Ovary (tissue), 3 donors: ENCODE results near the gene RAP2A.

ENCODE experiments used
- EP300 ChIP-seq: sonication (generic); formaldehyde crosslinking; IDR thresholded peaks from one replicate; pipeline ENCODE4 v1.6.1; 2017; ENCODE audit warnings: antibody characterized with exemption
- POLR2A ChIP-seq: fragments of 450-650 bp; IDR thresholded peaks from one replicate; pipeline ENCODE4 v1.6.1; 2017; ENCODE audit warnings: antibody characterized with exemption, mild to moderate bottlenecking, moderate library complexity
- TF ChIP-seq, protein P1 (sequence below), 3 donors: fragments of 450-650 bp in 2 of 3; fragments of 200-600 bp in 1 of 3; IDR thresholded peaks; one replicate each; pipeline versions ENCODE4 v1.5.1 to v1.8.0; 2016 to 2022; ENCODE audit warnings: antibody characterized with exemption in 3 of 3, mild to moderate bottlenecking in 1 of 3
- donor health status: DM: no; HTN: no; CAD: no.

DNA sequence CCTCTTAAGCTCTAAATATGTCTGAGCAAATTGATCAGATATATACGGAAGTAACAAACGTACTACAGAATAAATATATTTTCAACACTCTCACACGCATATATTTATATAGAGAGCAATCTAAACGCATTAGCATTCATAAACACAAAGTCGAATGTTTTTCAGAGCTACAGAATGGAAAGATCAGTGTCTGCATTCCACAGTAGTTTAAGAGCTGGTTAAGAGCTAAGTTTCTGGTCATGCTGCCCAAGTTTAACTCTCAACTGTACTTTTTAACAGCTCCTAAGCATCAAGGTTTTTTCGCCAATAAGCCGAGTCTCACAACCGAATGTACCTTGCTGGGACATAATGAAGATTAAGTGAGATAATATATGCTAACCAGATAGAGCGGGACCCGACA, 36.7 kb upstream of the RAP2A start:
- TF ChIP-seq, protein P1, sequence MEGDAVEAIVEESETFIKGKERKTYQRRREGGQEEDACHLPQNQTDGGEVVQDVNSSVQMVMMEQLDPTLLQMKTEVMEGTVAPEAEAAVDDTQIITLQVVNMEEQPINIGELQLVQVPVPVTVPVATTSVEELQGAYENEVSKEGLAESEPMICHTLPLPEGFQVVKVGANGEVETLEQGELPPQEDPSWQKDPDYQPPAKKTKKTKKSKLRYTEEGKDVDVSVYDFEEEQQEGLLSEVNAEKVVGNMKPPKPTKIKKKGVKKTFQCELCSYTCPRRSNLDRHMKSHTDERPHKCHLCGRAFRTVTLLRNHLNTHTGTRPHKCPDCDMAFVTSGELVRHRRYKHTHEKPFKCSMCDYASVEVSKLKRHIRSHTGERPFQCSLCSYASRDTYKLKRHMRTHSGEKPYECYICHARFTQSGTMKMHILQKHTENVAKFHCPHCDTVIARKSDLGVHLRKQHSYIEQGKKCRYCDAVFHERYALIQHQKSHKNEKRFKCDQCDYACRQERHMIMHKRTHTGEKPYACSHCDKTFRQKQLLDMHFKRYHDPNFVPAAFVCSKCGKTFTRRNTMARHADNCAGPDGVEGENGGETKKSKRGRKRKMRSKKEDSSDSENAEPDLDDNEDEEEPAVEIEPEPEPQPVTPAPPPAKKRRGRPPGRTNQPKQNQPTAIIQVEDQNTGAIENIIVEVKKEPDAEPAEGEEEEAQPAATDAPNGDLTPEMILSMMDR (IDR thresholded peaks at IDR 0.05) = no peak
- TF ChIP-seq POLR2A (no peak), EP300 (no peak)
